K562 (cell line): ENCODE results near the gene TMEM185B. TPM values are rescaled to one million over a fixed set of nuclear protein-coding genes. Genes with fewer than 3 reads are reported as not detected.
A peak's percentile ranks its signal among the peaks of the same experiment; 100 is the strongest.

Experiments
- ATAC-seq: fragments of 200-7000 bp; cut with Tn5 transposase; 3 replicates; pipeline ENCODE4 v1.9.1; 2020; ENCODE audit warnings: moderate library complexity
- BruUV-seq: library from RNA; stranded (reverse); fragments of 400-500 nt; replicated peaks from 2 replicates; lab custom pipeline; 2021; lab: Mats Ljungman, UMichigan
- CTCF ChIA-PET: fragments of 300-600 bp; formaldehyde crosslinking; extraction: SDS; loops from one replicate; lab custom pipeline; 2021; ENCODE audit warnings: low intra/inter-chr PET ratio; lab: Yijun Ruan, JAX
- POLR2A ChIA-PET: fragments of 300-600, 350-650 bp; sonication (Branson Sonifier 250); formaldehyde crosslinking; extraction: SDS; loops from one replicate; lab custom pipeline; 2021; ENCODE audit warnings: antibody characterized with exemption, inconsistent platforms; lab: Yijun Ruan, JAX
- DNase-seq, 4 experiments: peaks; one replicate each; pipeline versions ENCODE4 v3.0.0 to v3.0.0-alpha.2; 2011 to 2018; ENCODE audit warnings: low spot score in 3 of 4, mixed read lengths in 3 of 4; ENCODE audit errors: extremely low read depth in 1 of 4
- FAIRE-seq: peaks from 2 replicates; lab custom pipeline; 2011; peaks lifted over from hg19 to GRCh38; lab: Jason Lieb, UNC
- H2AFZ ChIP-seq: 2 replicates; pipeline ENCODE4 v1.6.0; 2011; ENCODE audit warnings: low read depth, low read length, control low read depth, inconsistent platforms
- H3K27ac ChIP-seq: fragments of 200-600 bp; 3 replicates; pipeline ENCODE4 v1.8.0; 2011; ENCODE audit warnings: low read depth, mild to moderate bottlenecking, control low read depth, inconsistent platforms, low read length, moderate library complexity, mixed read lengths; ENCODE audit errors: extremely low read depth
- H3K27me3 ChIP-seq, 2 experiments: fragments of 300-600 bp in 1 of 2; 2 replicates in 1 of 2; 3 replicates in 1 of 2; pipeline versions ENCODE4 v1.6.0 to v1.8.0; 2011; ENCODE audit warnings: inconsistent platforms in 2 of 2, low read length in 2 of 2, mild to moderate bottlenecking in 1 of 2, mixed read lengths in 1 of 2, moderate library complexity in 1 of 2; ENCODE audit not compliant: control insufficient read depth in 2 of 2, insufficient read depth in 2 of 2
- H3K36me3 ChIP-seq: fragments of 300-600 bp; 3 replicates; pipeline ENCODE4 v1.8.0; 2011; ENCODE audit warnings: mild to moderate bottlenecking, low read length, inconsistent platforms; ENCODE audit not compliant: control insufficient read depth, insufficient read depth
- H3K4me1 ChIP-seq, 2 experiments: fragments of 200-600 bp in 1 of 2; replicated peaks in 1 of 2; 2 replicates in 1 of 2; 3 replicates in 1 of 2; pipeline versions ENCODE4 v1.5.1 to v1.8.0; 2011; ENCODE audit warnings: inconsistent platforms in 2 of 2, low read length in 2 of 2, mild to moderate bottlenecking in 1 of 2, mixed read lengths in 1 of 2, moderate library complexity in 1 of 2; ENCODE audit not compliant: control insufficient read depth in 2 of 2, insufficient read depth in 2 of 2
- H3K4me2 ChIP-seq: 2 replicates; pipeline ENCODE4 v1.6.1; 2011; ENCODE audit warnings: low read length, control low read depth, inconsistent platforms, mixed read lengths; ENCODE audit not compliant: insufficient read depth
- H3K4me3 ChIP-seq: fragments of 200-600 bp; sonication (generic), shearing (Covaris generic); 2 replicates; pipeline ENCODE4 v1.5.1; 2016; ENCODE audit warnings: control low read depth, inconsistent platforms
- H3K79me2 ChIP-seq: fragments of 200-600 bp; 3 replicates; pipeline ENCODE4 v1.8.0; 2011; ENCODE audit warnings: low read length, inconsistent platforms; ENCODE audit not compliant: control insufficient read depth, insufficient read depth
- H3K9ac ChIP-seq, 2 experiments: 2 replicates each; pipeline versions ENCODE4 v1.6.0 to v1.6.1; 2011; ENCODE audit warnings: low read depth in 2 of 2, low read length in 2 of 2, control low read depth in 1 of 2, inconsistent platforms in 1 of 2, mild to moderate bottlenecking in 1 of 2, mixed read lengths in 1 of 2; ENCODE audit not compliant: insufficient read depth in 1 of 2
- H3K9me1 ChIP-seq: one replicate; pipeline ENCODE4 v1.6.0; 2011; ENCODE audit warnings: inconsistent platforms, mild to moderate bottlenecking, low read length, moderate library complexity; ENCODE audit not compliant: control insufficient read depth, insufficient read depth
- H3K9me3 ChIP-seq: replicated peaks from 2 replicates; pipeline ENCODE4 v1.5.1; 2011; ENCODE audit warnings: low read depth, low read length, inconsistent platforms; ENCODE audit not compliant: control insufficient read depth, insufficient read depth
- H4K20me1 ChIP-seq: replicated peaks from 2 replicates; pipeline ENCODE4 v1.6.1; 2011; ENCODE audit warnings: low read length, inconsistent platforms, mixed read lengths; ENCODE audit not compliant: control insufficient read depth, insufficient read depth
- EGR1 ChIP-seq: fragments of 450-650 bp; conservative IDR thresholded peaks from 2 replicates; pipeline ENCODE4 v1.6.1; 2017; ENCODE audit warnings: mild to moderate bottlenecking
- EP300 ChIP-seq: IDR thresholded peaks from 2 replicates; pipeline ENCODE4 v1.6.1; 2012; ENCODE audit warnings: low read length, improper control_type of control experiment
- ETV5 ChIP-seq: sonication (generic); formaldehyde crosslinking; IDR thresholded peaks from 2 replicates; pipeline ENCODE4 v1.4.0; 2020; ENCODE audit warnings: low read depth, mild to moderate bottlenecking, missing genetic modification reagents
- HSF4 ChIP-seq: fragments of 250-450 bp; sonication (Bioruptor Pico); IDR thresholded peaks from 2 replicates; pipeline ENCODE4 v2.1.2; 2022; ENCODE audit warnings: mild to moderate bottlenecking, moderate library complexity, borderline replicate concordance
- ILK ChIP-seq: fragments of 450-650 bp; IDR thresholded peaks from 2 replicates; pipeline ENCODE4 v1.6.1; 2016; ENCODE audit warnings: missing genetic modification characterization, low read depth, mild to moderate bottlenecking, missing compliant biosample characterization, moderate library complexity, borderline replicate concordance
- MECOM ChIP-seq: fragments of 250-450 bp; sonication (Bioruptor Pico); IDR thresholded peaks from 2 replicates; pipeline ENCODE4 v1.8.0; 2022; ENCODE audit warnings: inconsistent platforms
- POLR2A ChIP-seq: fragments of 450-650 bp; conservative IDR thresholded peaks from 2 replicates; pipeline ENCODE4 v1.6.1; 2016
- POLR2H ChIP-seq: IDR thresholded peaks from 2 replicates; pipeline ENCODE4 v1.6.1; 2016; ENCODE audit warnings: missing genetic modification characterization, low read depth, mild to moderate bottlenecking, control low read depth, missing compliant biosample characterization, moderate library complexity
- RUNX1 ChIP-seq: sonication (generic); IDR thresholded peaks from 2 replicates; pipeline ENCODE4 v1.6.1; 2016; ENCODE audit warnings: antibody characterized with exemption, low read depth
- SMARCC2 ChIP-seq: fragments of 450-650 bp; IDR thresholded peaks from 2 replicates; pipeline ENCODE4 v1.6.1; 2017; ENCODE audit warnings: antibody characterized with exemption, moderate library complexity, mild to moderate bottlenecking, low read depth
- ZBTB7A ChIP-seq: IDR thresholded peaks from 2 replicates; pipeline ENCODE4 v1.6.1; 2011; ENCODE audit warnings: low read depth, mild to moderate bottlenecking, low read length, moderate library complexity, borderline replicate concordance; ENCODE audit not compliant: control insufficient read depth
- ZNF408 ChIP-seq: fragments of 250-450 bp; sonication (Bioruptor Pico); IDR thresholded peaks from 2 replicates; pipeline ENCODE4 v1.4.0; 2020; ENCODE audit warnings: low read depth, mild to moderate bottlenecking, moderate library complexity
- ZNF707 ChIP-seq: fragments of 250-450 bp; sonication (Bioruptor Pico); conservative IDR thresholded peaks from 2 replicates; pipeline ENCODE4 v1.8.0; 2022; ENCODE audit warnings: inconsistent platforms, mild to moderate bottlenecking, moderate library complexity
- WGBS: fragments of 100-300 bp; shearing (Covaris generic); methylation state at CpG from one replicate; pipeline ENCODE4 v1.1.6; 2016; ENCODE audit warnings: low coverage, mixed read lengths; ENCODE audit not compliant: insufficient coverage; ENCODE audit errors: missing lambda C conversion rate; 5-methylcytosine and 5-hydroxymethylcytosine counted together
- in situ Hi-C: fragments of 300-500 bp; cut with MboI; formaldehyde crosslinking; loops from 4 replicates; pipeline ENCODE4 v1.15.0; 2018; ENCODE audit warnings: inconsistent platforms, mixed read lengths
- intact Hi-C: fragments of 100-400 bp; cut with micrococcal nuclease; formaldehyde crosslinking; loops from 2 replicates; pipeline ENCODE4 v1.14.2; 2022
- polyA plus RNA-seq, 8 experiments: library from polyadenylated mRNA; depleted of rRNA in 4 of 8; stranded (reverse) in 5 of 8; unstranded in 3 of 8; fragments of >200 nt; fragmentation: Nextera tagmentation in 2 of 8; fragmentation: Illumina TruSeq in 1 of 8; extraction: Ambion mirVana in 2 of 8; extraction: Trizol in 1 of 8; gene quantifications; 2 replicates each; pipeline versions ENCODE4 v1.2.1 to v1.2.3, GENCODE V29; 2011 to 2014; ENCODE audit warnings: inconsistent platforms in 1 of 8, missing spikeins in 1 of 8
- total RNA-seq, 7 experiments: library from RNA; depleted of rRNA in 6 of 7; stranded (reverse); fragments of >200 nt in 6 of 7; fragmentation: Illumina TruSeq in 2 of 7; extraction: Trizol in 2 of 7; gene quantifications; 2 replicates each; pipeline versions ENCODE4 v1.2.1 to v1.2.3, GENCODE V29; 2011 to 2021; ENCODE audit warnings: low replicate concordance in 1 of 7

Gene TMEM185B
- total and polyA plus RNA-seq, 9 of the 15 experiments (the other 6 are each of a cell fraction or from before 2014, with no cell fraction given), result 2.9 to 28.2 (median 11.5) TPM

GRCh38 chr2:120261387-120262006 is 38.3 kb upstream of the TMEM185B start:
- H3K4me2 ChIP-seq, result peak overlapping the region; percentile 68; the same call in 1 of the 2 replicates
- 26% methylated on average over 5 of the region's 6 CpGs for WGBS
- H3K9me1 ChIP-seq, result no peaks in the 10 kb centered on the region
- no peak overlapping the region for H3K4me3 ChIP-seq
- no peaks in the 10 kb centered on the region for H3K9me3 ChIP-seq
- ATAC-seq (no peak), FAIRE-seq (no peak), DNase-seq (no peak)
- no peak overlapping the region for H3K27ac ChIP-seq
- in situ Hi-C loops, result no loop called here
- no peaks in the 10 kb centered on the region for H3K27me3 ChIP-seq
- peaks cover 14% of the 10 kb centered on the region for H4K20me1 ChIP-seq
- BruUV-seq, result no TSS peak
- peaks cover 5% of the 10 kb centered on the region; the same call in 1 of the 3 replicates for H3K36me3 ChIP-seq
- no peak overlapping the region for H2AFZ ChIP-seq
- intact Hi-C loops, result no loop called here
- peaks cover 57% of the 10 kb centered on the region for H3K79me2 ChIP-seq
- POLR2A ChIA-PET, result interaction anchor here (0.6 to 3.3 kb wide), 2 partner anchors 10 to 822 kb away, joined by 3 to 15 read pairs; partner anchors contain the start of gene RALB
- CTCF ChIA-PET, result no interaction called here
- H3K4me1 ChIP-seq, result peaks cover 25 to 52% of the 10 kb centered on the region in 2 experiments
- H3K9ac ChIP-seq, result no peak overlapping the region
- TF ChIP-seq EGR1 (peak; percentile 23; the same call in 1 of the 2 replicates), ZNF707 (CRISPR knock-in tag) (no peak)

- Histone ChIP-seq H3K9me1 (no peaks in the 10 kb centered on the region), H4K20me1 (peaks cover 14% of the 10 kb centered on the region), H3K4me1 (peaks cover 25 to 52% of the 10 kb centered on the region in 2 experiments), H3K9ac (no peak overlapping the region), H3K9me3 (peaks cover 2% of the 10 kb centered on the region; the same call in 1 of the 2 replicates), H3K4me2 (no peak overlapping the region), H3K79me2 (peaks cover 59% of the 10 kb centered on the region), H3K36me3 (peaks cover 7% of the 10 kb centered on the region; the same call in 2 of the 3 replicates), H3K27ac (no peak overlapping the region), H2AFZ (no peak overlapping the region)
- CTCF ChIA-PET, result no interaction called here
- FAIRE-seq, result no peak
- POLR2A ChIA-PET, result interaction anchor here (0.5 to 3.3 kb wide), 2 partner anchors 9 to 13 kb away, joined by 3 to 15 read pairs; partner anchors contain the start of gene RALB
- TF ChIP-seq ZNF408 (CRISPR knock-in tag) (no peak), HSF4 (CRISPR knock-in tag) (no peak), ETV5 (CRISPR knock-in tag) (no peak), RUNX1 (no peak), POLR2H (tag) (no peak), POLR2A (no peak), ZBTB7A (no peak), MECOM (CRISPR knock-in tag) (no peak), SMARCC2 (no peak), EP300 (no peak), ILK (tag) (no peak)
- TF ChIP-seq, all 486 proteins: peak for 0
- Histone ChIP-seq H3K27me3 (no peaks in the 10 kb centered on the region), H3K4me3 (no peak overlapping the region)
- intact Hi-C loops (no loop called here), in situ Hi-C loops (no loop called here)
- DNase-seq, result no peak
- no TSS peak for BruUV-seq
- WGBS, result 54% methylated on average over 5 of the region's 5 CpGs
- ATAC-seq, result no peak
These were observed 37.5 kb upstream of the TMEM185B start for GRCh38 chr2:120260736-120261135.
